ENCODE data around the gene PTRHD1.

Gene PTRHD1

GRCh38 chr2:24828238-24828996 lies 35.2 kb upstream of the PTRHD1 start:
- no peak for DNase-seq

- DNase-seq, result peak; percentile 80
Measured at GRCh38 chr2:24827321-24828237, 34.4 kb upstream of the PTRHD1 start.

- DNase-seq, result no peak
Measured at GRCh38 chr2:24826773-24827145, 33.6 kb upstream of the PTRHD1 start.

- DNase-seq, result no peak
Measured at GRCh38 chr2:24825883-24826772, 32.9 kb upstream of the PTRHD1 start.

DNA sequence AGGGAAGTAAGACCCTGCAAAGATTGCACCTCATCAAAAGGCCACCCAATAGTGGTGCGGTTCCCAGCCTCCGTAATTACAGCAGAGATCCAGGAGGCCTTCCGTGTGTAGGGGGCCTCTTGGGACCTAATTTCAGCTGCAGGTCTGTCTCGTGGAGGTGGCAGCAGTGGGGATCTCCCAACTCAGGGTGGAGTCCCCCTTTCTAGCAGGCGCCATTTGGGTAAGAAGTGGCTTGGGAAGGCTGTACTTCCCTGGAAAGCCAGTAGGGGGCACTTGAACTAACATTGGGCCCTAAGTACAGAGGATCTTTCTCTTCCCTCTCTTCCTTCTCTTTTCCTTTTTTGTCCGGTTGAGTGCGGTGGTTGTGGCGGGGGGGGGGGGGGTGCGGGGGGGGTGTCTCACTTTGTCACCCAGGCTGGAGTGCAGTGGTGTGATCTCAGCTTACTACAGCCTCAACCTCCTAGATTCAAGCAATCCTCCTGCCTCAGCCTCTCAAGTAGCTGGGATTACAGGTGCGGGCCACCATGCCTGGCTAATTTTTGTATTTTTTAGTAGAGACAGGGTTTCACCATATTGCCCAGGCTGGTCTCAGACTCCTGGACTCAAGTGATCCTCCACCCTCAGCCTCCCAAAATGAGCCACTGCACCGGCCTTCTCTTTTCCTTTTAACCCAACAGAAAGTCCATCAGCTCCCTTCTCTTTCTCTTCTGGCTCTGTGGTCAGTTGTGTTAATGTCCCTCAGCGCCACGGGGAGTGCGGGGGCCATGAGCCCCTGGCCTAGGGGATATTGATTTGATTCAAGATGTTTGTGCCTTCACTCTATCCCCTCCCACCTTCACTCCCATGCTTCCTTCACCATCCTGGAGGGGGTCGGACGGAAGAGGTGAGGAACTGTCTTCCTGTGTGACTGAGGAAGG lies 32.0 kb upstream of the PTRHD1 start:
- DNase-seq, result no peak

- no peak for DNase-seq
Measured at GRCh38 chr2:24824071-24824588, 30.9 kb upstream of the PTRHD1 start.

GRCh38 chr2:24822049-24822706 lies 29.0 kb upstream of the PTRHD1 start:
- DNase-seq, result no peak

GRCh38 chr2:24821433-24821891 lies 28.3 kb upstream of the PTRHD1 start:
- DNase-seq, result no peak

- no peak for DNase-seq
Measured at GRCh38 chr2:24820598-24821432, 27.6 kb upstream of the PTRHD1 start.

DNA sequence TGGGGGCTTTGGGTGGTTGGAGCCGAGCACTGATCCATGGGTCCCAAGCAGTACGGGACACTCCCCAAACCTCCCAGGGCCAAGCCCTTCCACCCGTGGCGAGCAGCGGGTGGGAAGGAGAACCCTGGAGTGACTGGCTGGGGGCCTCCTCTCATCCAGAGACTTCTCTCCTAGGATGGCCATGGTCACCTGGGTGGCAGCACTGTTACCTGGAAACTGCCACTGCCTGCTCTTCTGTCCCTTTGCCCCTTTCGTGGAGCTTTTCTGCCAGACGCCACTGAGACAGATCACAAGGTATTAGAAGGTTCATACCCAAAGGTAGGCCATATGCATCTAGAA lies 27.0 kb upstream of the PTRHD1 start:
- DNase-seq, result no peak

- no peak for DNase-seq
Measured at GRCh38 chr2:24819442-24820174, 26.4 kb upstream of the PTRHD1 start.

GRCh38 chr2:24818721-24819167 lies 25.6 kb upstream of the PTRHD1 start:
- no peak for DNase-seq

DNA sequence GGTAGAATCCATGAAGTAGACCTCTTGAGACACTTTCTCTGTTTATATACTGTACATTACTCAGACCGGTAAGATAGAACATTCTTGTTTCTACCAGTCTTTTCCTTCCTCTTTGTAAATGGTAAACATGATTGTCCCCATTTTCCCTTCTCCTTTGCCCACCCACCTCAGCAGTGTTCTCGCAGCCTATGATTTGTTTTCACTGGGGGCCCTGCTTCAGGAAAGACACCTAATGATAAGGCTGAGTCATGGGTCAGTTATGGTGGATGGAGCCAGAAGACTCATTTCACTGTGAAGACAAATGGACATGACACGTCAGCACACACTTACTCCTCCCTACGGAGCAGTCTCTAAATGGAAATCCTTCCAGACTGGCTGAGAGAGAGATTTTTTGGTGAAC lies 23.7 kb upstream of the PTRHD1 start:
- no peak for DNase-seq

GRCh38 chr2:24816404-24816803 lies 23.2 kb upstream of the PTRHD1 start:
- no peak for DNase-seq

DNA sequence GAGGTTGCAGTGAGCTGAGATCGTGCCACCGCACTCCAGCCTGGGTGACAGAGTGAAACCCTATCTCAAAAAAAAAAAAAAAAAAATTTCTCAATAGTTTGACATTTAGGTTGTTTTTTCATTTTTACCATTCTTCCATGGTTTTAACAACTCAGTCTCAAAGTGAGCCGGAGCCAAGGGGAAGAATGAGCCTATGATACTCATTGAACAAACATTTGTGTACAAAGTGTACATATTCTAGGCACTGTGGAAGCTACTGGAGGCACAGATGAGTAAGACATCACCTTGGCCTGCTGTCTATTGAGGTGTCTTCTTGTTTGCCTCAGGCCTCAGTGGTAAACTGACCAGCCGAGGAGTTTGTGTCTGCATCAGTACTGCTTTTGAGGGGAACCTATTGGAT lies 22.0 kb upstream of the PTRHD1 start:
- DNase-seq, result no peak

DNA sequence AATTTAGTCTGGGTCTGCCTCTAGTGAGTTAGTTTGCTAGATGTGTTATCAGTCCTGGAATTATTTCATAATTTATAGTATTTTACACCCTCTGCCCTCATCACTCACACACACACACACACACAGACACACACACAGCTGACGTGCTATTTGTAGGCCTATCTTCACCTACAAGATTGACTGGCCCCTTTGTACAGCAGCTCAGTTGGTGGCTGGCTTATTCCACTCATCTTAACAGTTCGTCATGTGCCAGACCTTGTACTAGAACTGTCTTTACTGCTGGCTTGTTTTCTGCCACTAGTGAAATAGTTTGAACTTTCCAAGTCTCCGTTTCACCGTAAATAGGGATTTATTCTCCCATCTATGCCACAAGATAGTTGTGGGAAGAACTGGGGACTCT lies 21.3 kb upstream of the PTRHD1 start:
- no peak for DNase-seq

- DNase-seq, result no peak
Measured at GRCh38 chr2:24813691-24814137, 20.5 kb upstream of the PTRHD1 start.

DNA sequence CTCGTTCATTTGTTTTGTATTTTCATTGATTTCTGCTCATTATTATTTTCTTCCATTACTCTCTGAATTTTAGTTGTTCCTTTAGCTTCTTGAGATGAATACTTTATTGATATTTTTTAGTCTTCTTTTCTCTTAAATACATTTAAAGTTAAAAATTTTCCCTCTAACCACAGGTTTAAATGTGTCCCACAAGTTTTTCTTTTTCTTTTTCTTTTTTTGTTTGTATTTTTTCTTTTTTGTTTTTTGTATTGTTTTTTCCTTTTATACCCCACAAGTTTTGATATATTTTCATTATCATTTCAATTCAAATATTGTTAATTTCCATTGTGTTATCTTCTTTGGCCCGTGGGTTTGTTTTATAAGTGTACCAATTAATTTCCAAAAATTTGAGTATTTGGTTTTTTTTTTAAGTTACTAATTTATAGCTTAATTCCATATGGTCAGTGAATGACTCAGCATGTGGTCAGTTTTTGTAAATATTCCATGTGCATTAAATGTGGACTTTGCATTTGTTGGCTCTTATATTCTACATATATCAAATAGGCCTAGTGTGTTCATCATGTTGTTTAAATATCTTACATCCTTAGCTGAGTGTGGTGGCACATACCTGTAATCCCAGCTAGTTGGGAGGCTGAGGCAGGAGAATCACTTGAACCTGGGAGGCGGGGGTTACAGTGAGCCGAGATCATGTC lies 16.3 kb upstream of the PTRHD1 start:
- no peak for DNase-seq

DNA sequence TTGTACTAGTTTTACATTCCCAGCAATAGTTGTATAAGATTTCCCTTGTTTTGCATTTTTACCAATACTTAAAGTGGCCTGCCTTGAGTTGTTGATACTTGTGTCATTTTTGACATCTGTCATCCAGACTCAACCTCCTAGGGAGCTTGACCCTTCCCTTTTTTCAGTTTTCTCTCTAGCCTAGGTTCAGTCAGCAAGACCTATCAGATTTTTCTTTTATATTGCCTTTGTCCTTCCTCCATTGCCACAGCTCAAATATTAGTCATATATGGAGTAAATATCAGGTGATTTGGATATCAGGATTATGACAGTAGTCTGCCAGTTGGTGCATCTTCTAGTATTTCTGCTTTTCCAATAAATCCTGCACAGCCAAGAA lies 13.5 kb upstream of the PTRHD1 start:
- DNase-seq, result no peak

Data from NCI-H1694 treated with DMSO at 0.1 percent for 48 hours (cell line).